ENCODE results near the gene IQSEC1.

The IQSEC1 gene

DNA sequence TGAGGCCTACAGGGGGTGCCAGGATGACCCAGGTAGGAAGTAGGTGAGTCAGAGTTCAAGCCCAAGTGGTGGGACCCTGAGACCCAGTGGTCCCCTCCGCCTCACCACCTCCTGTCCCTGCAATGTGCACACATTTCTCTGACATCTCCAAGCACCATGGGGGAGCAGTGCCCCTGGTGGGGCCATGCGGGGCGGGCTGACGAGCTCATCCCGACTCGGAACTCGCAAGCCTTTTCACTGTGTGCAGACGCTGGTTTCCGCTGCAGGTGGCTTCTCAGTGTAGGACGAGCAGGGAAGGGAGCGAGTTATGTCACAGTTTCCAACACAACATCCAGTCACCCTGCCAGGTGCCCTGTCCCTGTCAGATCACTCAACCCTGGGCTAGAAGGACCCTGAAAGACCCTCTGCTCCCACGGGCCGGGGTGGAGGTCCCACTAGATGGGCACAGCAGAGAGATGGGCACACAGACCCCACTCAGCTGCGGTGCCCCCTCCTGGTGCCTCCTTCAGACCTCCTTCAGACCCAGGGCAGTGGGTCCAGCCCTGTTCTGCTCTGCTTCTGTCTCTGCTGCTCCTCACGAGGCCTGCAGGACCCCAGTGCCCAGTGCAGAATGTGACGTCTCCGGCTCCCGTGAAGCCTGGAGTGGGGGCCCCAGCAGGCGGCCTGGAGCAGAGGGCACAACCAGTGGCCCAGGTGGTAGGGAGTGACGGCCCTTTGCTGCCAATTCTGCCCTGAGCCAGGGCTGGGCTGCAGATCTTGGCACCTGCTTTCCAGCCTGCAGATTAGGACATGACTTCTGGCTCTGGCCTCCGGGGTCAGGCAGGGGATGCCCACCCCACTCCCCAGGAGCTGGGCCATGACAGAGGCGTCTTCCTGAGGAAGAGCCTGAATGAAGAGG, 129.9 kb downstream of the IQSEC1 start:
- no peak overlapping the region for H3K4me3 ChIP-seq
- H3K27ac ChIP-seq, result peak overlapping the region in 1 of 2 donors; percentile 52
- TF ChIP-seq CTCF (IDR thresholded peaks at IDR 0.05), result no peak
- DNase-seq (ENCODE audit: low spot score), result no peak

DNA sequence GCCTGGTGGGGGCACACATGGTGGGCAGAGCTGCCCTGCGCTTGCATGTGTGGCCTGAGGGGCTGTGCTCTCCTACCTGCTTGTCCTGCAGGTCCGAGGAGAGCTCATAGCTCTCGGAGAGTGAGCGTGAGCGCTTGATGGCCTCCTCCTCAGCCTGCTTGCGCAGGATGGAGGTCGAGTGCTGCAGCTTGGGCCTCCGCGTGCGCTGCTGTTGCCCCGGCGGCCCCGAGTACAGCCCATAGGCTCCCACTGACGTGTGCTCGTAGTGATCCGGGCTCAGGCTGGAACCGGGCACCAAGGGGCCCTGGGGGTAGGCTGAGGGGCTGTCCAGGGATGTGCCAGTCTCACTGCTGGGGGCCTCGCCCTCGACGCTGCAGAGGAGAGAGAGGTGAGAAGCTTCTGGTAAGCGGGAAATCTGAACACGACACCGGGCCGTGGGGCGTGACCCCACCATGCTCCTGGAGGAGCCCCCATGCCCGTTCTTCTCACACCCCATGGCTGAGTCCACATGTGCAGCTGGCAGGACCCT, 131.7 kb downstream of the IQSEC1 start:
- Histone ChIP-seq H3K4me3 (no peak overlapping the region), H3K27ac (no peak overlapping the region)
- no peak for DNase-seq (ENCODE audit: low spot score)
- no peak for TF ChIP-seq CTCF (IDR thresholded peaks at IDR 0.05)

DNA sequence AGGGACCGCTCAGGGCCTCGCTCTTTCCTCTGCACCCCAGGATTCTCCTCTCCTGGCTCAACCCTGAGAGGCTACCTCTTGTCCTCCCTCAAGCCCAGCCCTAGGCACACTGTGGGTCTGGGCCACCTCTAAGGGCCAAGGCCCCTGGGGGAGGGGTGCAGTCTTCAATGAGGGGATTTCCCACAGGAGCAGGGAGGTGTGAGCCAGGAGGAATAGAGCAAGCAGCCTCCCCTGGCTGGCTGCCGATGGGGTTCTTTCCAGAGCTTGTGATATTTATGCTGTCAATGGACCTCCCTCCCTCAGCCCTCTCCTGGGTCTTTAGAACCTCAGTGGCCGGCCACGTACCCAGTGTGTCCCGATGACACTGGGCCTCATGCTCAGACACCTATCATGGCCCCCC, 132.4 kb downstream of the IQSEC1 start:
- TF ChIP-seq CTCF (IDR thresholded peaks at IDR 0.05), result no peak
- no peak overlapping the region for H3K4me3 ChIP-seq
- no peak overlapping the region for H3K27ac ChIP-seq
- no peak for DNase-seq (ENCODE audit: low spot score)

GRCh38 chr3:12939137-12939536, 134.1 kb downstream of the IQSEC1 start:
- no peak for DNase-seq (ENCODE audit: low spot score)
- TF ChIP-seq CTCF (IDR thresholded peaks at IDR 0.05), result no peak
- H3K4me3 ChIP-seq, result peak overlapping the region; percentile 7
- peak overlapping the region; percentile 80 to 84 for H3K27ac ChIP-seq

GRCh38 chr3:12938258-12938711, 134.9 kb downstream of the IQSEC1 start:
- DNase-seq (ENCODE audit: low spot score), result no peak
- Histone ChIP-seq H3K4me3 (peak overlapping the region; percentile 20), H3K27ac (peak overlapping the region; percentile 80 to 84)
- no peak for TF ChIP-seq CTCF (IDR thresholded peaks at IDR 0.05)

DNA sequence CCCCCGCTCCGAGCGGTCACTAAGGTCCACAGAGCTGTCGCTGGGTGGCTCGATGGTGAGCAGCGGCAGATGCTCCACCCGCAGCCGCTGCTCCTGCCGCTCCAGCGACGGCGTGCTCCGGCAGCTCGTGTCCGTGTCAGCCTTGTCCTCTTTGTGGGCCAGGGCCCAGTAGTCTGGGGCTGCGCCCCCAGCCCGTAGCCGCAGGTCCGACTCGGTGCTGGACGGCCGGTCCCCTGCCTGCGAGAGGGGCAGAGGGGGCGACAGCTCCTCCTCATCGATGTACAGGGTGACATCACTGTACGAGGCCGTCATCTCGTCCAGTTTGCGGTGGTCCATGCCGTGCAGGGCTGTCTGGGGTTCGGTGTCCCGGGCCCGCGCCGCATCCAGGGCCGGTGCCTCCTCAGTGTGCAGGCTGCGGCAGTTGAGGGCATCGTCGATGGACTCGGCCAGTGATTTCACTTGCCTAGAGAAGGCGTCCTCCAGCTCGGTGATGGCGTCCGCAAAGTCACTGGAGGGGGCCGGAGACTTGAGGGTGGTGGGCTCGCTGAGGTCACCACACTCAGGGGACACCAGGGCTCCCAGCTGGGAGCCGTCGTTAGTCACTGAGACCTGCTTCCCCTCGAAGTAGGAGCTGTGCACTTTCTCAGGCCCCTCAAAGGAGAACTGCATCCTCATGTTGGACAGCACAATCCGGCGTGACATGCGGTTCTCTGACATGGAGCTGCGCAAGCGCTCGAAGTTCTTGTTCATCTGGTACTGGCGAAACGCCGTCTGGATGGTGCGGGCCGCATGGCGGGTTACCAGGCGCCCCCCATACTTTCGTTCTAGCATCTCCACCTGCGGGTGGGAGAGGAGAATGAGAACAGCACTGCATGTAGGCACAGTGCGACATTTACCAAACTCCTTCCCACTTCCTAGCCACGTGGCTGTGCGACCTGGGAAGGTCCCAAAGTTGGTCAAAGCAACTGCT, 137.1 kb downstream of the IQSEC1 start:
- DNase-seq (ENCODE audit: low spot score), result no peak
- Histone ChIP-seq H3K27ac (peak overlapping the region; percentile 90 to 97), H3K4me3 (no peak overlapping the region)
- no peak for TF ChIP-seq CTCF (IDR thresholded peaks at IDR 0.05)

Measured in coronary artery (tissue), 2 donors.